ENCODE measurements around the gene USF1.
"Not testable (repeated sequence)": the region's sequence is repeated elsewhere in the genome, so short reads cannot be mapped to it uniquely, and the experiment has no call there.

The USF1 gene

GRCh38 chr1:161048949-161049722 lies 3.4 kb upstream of the USF1 start:
- no peak for DNase-seq (ENCODE audit: low read depth)

GRCh38 chr1:161047436-161048420 lies 2.0 kb upstream of the USF1 start:
- no peak for DNase-seq (ENCODE audit: low read depth)

- no peak for DNase-seq (ENCODE audit: low read depth)
Measured at GRCh38 chr1:161046605-161047228, 940 bp upstream of the USF1 start.

- DNase-seq (ENCODE audit: low read depth) = peak; percentile 28
Measured at GRCh38 chr1:161044908-161045735, 655 bp downstream of the USF1 start.

GRCh38 chr1:161044535-161044907 lies 1.3 kb downstream of the USF1 start:
- peak; percentile 8 for DNase-seq (ENCODE audit: low read depth)

GRCh38 chr1:161039546-161039945 lies 6.2 kb downstream of the USF1 start:
- no peak for DNase-seq (ENCODE audit: low read depth)

- DNase-seq (ENCODE audit: low read depth) = no peak
Measured at GRCh38 chr1:161039154-161039545, 6.6 kb downstream of the USF1 start.

GRCh38 chr1:161038523-161039153 lies 7.1 kb downstream of the USF1 start, which contains the start of gene TSTD1:
Gene TSTD1 (minus strand): TSS chr1:161038964. CDS start chr1:161038889, 75 bp downstream.
- DNase-seq (ENCODE audit: low read depth) = no peak

- no peak for DNase-seq (ENCODE audit: low read depth)
Measured at GRCh38 chr1:161037661-161038522, 7.9 kb downstream of the USF1 start.

- DNase-seq (ENCODE audit: low read depth) = no peak
Measured at GRCh38 chr1:161033751-161034150, 12.0 kb downstream of the USF1 start.

GRCh38 chr1:161032409-161032808 lies 13.4 kb downstream of the USF1 start:
- DNase-seq (ENCODE audit: low read depth) = no peak

GRCh38 chr1:161031874-161032273 lies 13.9 kb downstream of the USF1 start:
- DNase-seq (ENCODE audit: low read depth) = no peak

- not testable (repeated sequence) for DNase-seq (ENCODE audit: low read depth)
Measured at GRCh38 chr1:161029466-161029865, 16.3 kb downstream of the USF1 start.

GRCh38 chr1:161026954-161027353 lies 18.8 kb downstream of the USF1 start:
- DNase-seq (ENCODE audit: low read depth) = not testable (repeated sequence)

GRCh38 chr1:161022432-161022831 lies 23.3 kb downstream of the USF1 start:
- DNase-seq (ENCODE audit: low read depth) = not testable (repeated sequence)

- no peak for DNase-seq (ENCODE audit: low read depth)
Measured at GRCh38 chr1:161021970-161022353, 23.8 kb downstream of the USF1 start.

- no peak for DNase-seq (ENCODE audit: low read depth)
Measured at GRCh38 chr1:161021165-161021969, 24.4 kb downstream of the USF1 start.

- DNase-seq (ENCODE audit: low read depth) = no peak
Measured at GRCh38 chr1:161020509-161021164, 25.1 kb downstream of the USF1 start, which contains the start of gene F11R. Gene F11R (minus strand): TSS chr1:161021152. CDS start chr1:161021073, 79 bp downstream.
